ENCODE results near the gene STUB1. TPM values are rescaled to one million over a fixed set of nuclear protein-coding genes. Genes with fewer than 3 reads are reported as not detected.

The STUB1 gene
- total RNA-seq, 1 donor from 2014 or later = 87.1 TPM

- no peaks in the 10 kb centered on the region for H3K36me3 Mint-ChIP-seq (ENCODE audit: insufficient read depth)
- peaks cover 54% of the 10 kb centered on the region for H3K27me3 Mint-ChIP-seq
- no peak overlapping the region for H3K4me3 Mint-ChIP-seq (ENCODE audit: low read depth)
- TF ChIP-seq, protein P1, sequence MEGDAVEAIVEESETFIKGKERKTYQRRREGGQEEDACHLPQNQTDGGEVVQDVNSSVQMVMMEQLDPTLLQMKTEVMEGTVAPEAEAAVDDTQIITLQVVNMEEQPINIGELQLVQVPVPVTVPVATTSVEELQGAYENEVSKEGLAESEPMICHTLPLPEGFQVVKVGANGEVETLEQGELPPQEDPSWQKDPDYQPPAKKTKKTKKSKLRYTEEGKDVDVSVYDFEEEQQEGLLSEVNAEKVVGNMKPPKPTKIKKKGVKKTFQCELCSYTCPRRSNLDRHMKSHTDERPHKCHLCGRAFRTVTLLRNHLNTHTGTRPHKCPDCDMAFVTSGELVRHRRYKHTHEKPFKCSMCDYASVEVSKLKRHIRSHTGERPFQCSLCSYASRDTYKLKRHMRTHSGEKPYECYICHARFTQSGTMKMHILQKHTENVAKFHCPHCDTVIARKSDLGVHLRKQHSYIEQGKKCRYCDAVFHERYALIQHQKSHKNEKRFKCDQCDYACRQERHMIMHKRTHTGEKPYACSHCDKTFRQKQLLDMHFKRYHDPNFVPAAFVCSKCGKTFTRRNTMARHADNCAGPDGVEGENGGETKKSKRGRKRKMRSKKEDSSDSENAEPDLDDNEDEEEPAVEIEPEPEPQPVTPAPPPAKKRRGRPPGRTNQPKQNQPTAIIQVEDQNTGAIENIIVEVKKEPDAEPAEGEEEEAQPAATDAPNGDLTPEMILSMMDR (IDR thresholded peaks at IDR 0.05; ENCODE audit: unreplicated experiment) = no peak
- no peak overlapping the region for H3K27ac Mint-ChIP-seq
- H3K4me1 Mint-ChIP-seq (ENCODE audit: low read depth) = peaks cover 4% of the 10 kb centered on the region
- DNase-seq (ENCODE audit: low spot score, unreplicated experiment) = no peak
- no peaks in the 10 kb centered on the region for H3K9me3 Mint-ChIP-seq (ENCODE audit: low read depth)
Measured at GRCh38 chr16:694187-694862, 14.1 kb downstream of the STUB1 start.

GRCh38 chr16:694863-695354 lies 14.7 kb downstream of the STUB1 start:
- Mint-ChIP-seq H3K27me3 (peaks cover 59% of the 10 kb centered on the region), H3K4me1 (ENCODE audit: low read depth) (no peaks in the 10 kb centered on the region), H3K27ac (no peak overlapping the region), H3K4me3 (ENCODE audit: low read depth) (no peak overlapping the region), H3K36me3 (ENCODE audit: insufficient read depth) (no peaks in the 10 kb centered on the region), H3K9me3 (ENCODE audit: low read depth) (no peaks in the 10 kb centered on the region)
- no peak for DNase-seq (ENCODE audit: low spot score, unreplicated experiment)
- TF ChIP-seq, protein P1 (IDR thresholded peaks at IDR 0.05; ENCODE audit: unreplicated experiment) = no peak

DNA sequence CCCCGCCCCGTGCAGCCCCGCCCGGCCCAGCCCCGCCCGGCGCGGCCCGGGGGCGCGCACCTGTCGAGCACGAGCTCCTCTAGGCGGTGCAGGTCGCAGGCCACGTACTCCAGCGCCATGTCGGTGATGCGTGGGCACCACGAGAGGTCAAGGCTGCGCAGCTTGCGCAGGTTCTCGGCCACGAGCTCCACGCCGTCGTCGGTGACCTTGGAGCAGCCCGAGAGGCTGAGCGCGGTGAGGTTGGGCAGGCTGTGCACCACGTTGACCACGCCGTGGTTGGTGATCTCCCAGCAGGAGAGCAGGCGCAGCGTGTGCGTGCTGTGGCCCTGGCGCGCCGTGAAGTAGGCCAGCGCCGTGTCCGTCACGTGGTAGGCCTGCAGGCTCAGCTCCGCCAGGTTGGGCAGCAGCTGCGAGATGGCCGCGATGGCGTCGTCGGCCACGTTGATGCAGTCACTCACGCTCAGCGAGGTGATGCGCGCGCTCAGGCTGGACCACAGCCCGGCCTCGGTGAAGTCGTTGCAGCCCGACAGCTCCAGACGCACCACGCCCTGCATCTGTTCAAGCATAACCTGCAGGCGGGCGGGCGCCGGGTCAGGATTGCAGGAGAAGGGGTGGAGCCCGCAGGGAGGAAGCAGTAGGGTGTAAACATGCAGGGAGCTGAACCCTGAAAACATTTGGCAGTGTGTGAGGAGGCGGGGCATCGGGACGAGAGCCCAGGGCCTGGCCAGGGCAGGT lies 15.3 kb downstream of the STUB1 start:
- H3K27ac Mint-ChIP-seq = no peak overlapping the region
- H3K9me3 Mint-ChIP-seq (ENCODE audit: low read depth) = no peaks in the 10 kb centered on the region
- no peaks in the 10 kb centered on the region for H3K36me3 Mint-ChIP-seq (ENCODE audit: insufficient read depth)
- peak overlapping the region; percentile 7 for H3K4me3 Mint-ChIP-seq (ENCODE audit: low read depth)
- no peak for DNase-seq (ENCODE audit: low spot score, unreplicated experiment)
- H3K4me1 Mint-ChIP-seq (ENCODE audit: low read depth) = no peaks in the 10 kb centered on the region
- TF ChIP-seq, protein P1 (IDR thresholded peaks at IDR 0.05; ENCODE audit: unreplicated experiment) = no peak
- H3K27me3 Mint-ChIP-seq = peaks cover 62% of the 10 kb centered on the region

GRCh38 chr16:698911-699671 lies 18.9 kb downstream of the STUB1 start:
- H3K4me3 Mint-ChIP-seq (ENCODE audit: low read depth) = no peak overlapping the region
- no peaks in the 10 kb centered on the region for H3K9me3 Mint-ChIP-seq (ENCODE audit: low read depth)
- H3K36me3 Mint-ChIP-seq (ENCODE audit: insufficient read depth) = no peaks in the 10 kb centered on the region
- H3K4me1 Mint-ChIP-seq (ENCODE audit: low read depth) = no peaks in the 10 kb centered on the region
- no peak overlapping the region for H3K27ac Mint-ChIP-seq
- TF ChIP-seq, protein P1 (IDR thresholded peaks at IDR 0.05; ENCODE audit: unreplicated experiment) = no peak
- DNase-seq (ENCODE audit: low spot score, unreplicated experiment) = no peak
- H3K27me3 Mint-ChIP-seq = peaks cover 66% of the 10 kb centered on the region
